IPS DF 6.9 (cell line): ENCODE measurements around the gene OGDHL.
A peak's percentile ranks its signal among the peaks of the same experiment; 100 is the strongest.
"Not testable (repeated sequence)": the region's sequence is repeated elsewhere in the genome, so short reads cannot be mapped to it uniquely, and the experiment has no call there.

ENCODE experiments used
- DNase-seq: peaks from one replicate; pipeline ENCODE4 v3.0.0-alpha.2; 2013; ENCODE audit warnings: low read depth, low spot score
- H3K27ac ChIP-seq: one replicate; pipeline ENCODE4 v1.5.1; 2013; ENCODE audit warnings: low read length, control low read depth
- H3K27me3 ChIP-seq: 2 replicates; pipeline ENCODE4 v1.6.1; 2013; ENCODE audit warnings: mild to moderate bottlenecking, low read length; ENCODE audit not compliant: control insufficient read depth, insufficient read depth
- H3K36me3 ChIP-seq: 2 replicates; pipeline ENCODE4 v1.6.1; 2013; ENCODE audit warnings: low read length; ENCODE audit not compliant: control insufficient read depth, insufficient read depth
- H3K4me1 ChIP-seq: 2 replicates; pipeline ENCODE4 v1.6.1; 2013; ENCODE audit warnings: low read length; ENCODE audit not compliant: control insufficient read depth, insufficient read depth
- H3K4me3 ChIP-seq: 2 replicates; pipeline ENCODE4 v1.5.1; 2013; ENCODE audit warnings: mild to moderate bottlenecking, low read length
- H3K9me3 ChIP-seq: 2 replicates; pipeline ENCODE4 v1.6.1; 2013; ENCODE audit warnings: low read length, inconsistent platforms; ENCODE audit not compliant: control insufficient read depth, insufficient read depth
- WGBS: extraction: QIAGEN DNeasy Blood & Tissue Kit; methylation state at CpG from one replicate; pipeline ENCODE4 v1.1.7; 2013; ENCODE audit warnings: mixed read lengths, missing lambda C conversion rate; ENCODE audit not compliant: insufficient read length, insufficient coverage; 5-methylcytosine and 5-hydroxymethylcytosine counted together

The OGDHL gene

DNA sequence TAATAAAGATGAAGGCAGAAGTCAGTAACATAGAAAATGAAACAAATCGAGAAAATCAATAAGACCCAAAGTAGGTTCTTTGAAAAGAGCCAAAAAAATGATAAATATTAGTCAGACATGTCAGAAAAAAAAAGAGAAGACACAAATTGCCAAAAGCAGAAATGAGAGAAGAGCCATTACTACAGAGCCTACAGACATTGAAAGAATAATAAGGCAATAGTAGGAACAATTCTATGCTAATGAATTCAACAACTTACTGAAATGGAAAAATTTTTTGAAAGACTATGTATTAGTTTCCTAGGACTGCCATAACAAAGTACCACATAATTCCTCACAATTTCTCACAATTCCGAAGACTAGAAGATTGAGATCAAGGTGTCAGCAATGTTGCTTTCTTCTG lies 35.5 kb downstream of the OGDHL start:
- Histone ChIP-seq H3K4me1 (0 out of 2 replicates have a peak, but pooled peaks cover 1% of the 10 kb centered on the region), H3K9me3 (no peaks in the 10 kb centered on the region; the same call in 1 of the 2 replicates), H3K4me3 (no peak overlapping the region), H3K27ac (no peak overlapping the region), H3K27me3 (no peaks in the 10 kb centered on the region), H3K36me3 (no peaks in the 10 kb centered on the region)
- no peak for DNase-seq
- no CpG with 5 or more reads among the region's 2 CpGs for WGBS

DNA sequence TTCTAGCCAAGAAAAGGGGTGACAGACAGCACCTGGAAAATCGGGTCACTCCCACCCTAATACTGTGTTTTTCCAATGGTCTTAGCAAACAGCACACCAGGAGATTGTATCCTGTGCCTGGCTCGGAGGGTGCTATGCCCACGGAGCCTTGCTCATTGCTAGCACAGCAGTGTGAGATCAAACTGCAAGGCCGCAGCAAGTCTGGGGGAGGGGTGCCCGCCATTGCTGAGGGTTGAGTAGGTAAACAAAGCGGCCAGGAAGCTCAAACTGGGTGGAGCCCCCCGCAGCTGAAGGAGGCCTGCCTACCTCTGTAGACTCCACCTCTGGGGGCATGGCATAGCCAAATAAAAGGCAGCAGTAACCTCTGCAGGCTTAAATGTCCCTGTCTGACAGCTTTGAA lies 47.0 kb downstream of the OGDHL start:
- not testable (repeated sequence) for DNase-seq, H3K9me3 ChIP-seq, H3K4me3 ChIP-seq, H3K4me1 ChIP-seq, H3K27me3 ChIP-seq, H3K27ac ChIP-seq, H3K36me3 ChIP-seq
- WGBS, result no CpG with 5 or more reads among the region's 7 CpGs

GRCh38 chr10:49713266-49713665 lies 48.9 kb downstream of the OGDHL start:
- no peak for DNase-seq
- no peaks in the 10 kb centered on the region for H3K9me3 ChIP-seq
- no peaks in the 10 kb centered on the region for H3K36me3 ChIP-seq
- H3K27me3 ChIP-seq, result no peaks in the 10 kb centered on the region
- H3K27ac ChIP-seq, result no peak overlapping the region
- no peaks in the 10 kb centered on the region for H3K4me1 ChIP-seq
- H3K4me3 ChIP-seq, result no peak overlapping the region
- no CpG with 5 or more reads among the region's 5 CpGs for WGBS

- no peak for DNase-seq
- no peak overlapping the region for H3K4me3 ChIP-seq
- no peaks in the 10 kb centered on the region for H3K4me1 ChIP-seq
- no CpG with 5 or more reads among the region's 8 CpGs for WGBS
- H3K9me3 ChIP-seq, result no peaks in the 10 kb centered on the region
- H3K27me3 ChIP-seq, result no peaks in the 10 kb centered on the region
- no peak overlapping the region for H3K27ac ChIP-seq
- H3K36me3 ChIP-seq, result no peaks in the 10 kb centered on the region
These were observed 50.6 kb downstream of the OGDHL start for GRCh38 chr10:49711481-49711880.

DNA sequence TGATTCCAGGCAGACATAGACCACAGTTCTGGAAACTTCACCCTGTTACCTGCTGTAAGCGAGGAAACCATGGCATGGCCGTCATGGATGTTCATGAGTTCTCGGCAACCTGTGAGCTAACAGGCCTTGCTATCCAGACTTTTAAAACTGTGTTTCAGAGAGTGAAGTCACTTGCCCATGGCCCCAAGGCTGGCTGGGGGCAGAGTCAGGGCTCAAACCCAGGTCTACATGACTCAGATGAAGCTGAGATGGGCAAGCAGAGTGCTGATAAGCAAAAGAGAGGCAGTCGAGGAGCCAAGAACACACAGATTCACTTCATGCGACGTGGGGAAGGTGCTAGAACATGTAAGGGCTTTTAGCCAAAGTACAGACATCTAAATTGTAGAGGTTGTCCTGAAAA lies 51.2 kb downstream of the OGDHL start:
- no peak for DNase-seq
- Histone ChIP-seq H3K36me3 (no peaks in the 10 kb centered on the region), H3K9me3 (no peaks in the 10 kb centered on the region), H3K4me1 (no peaks in the 10 kb centered on the region), H3K27me3 (no peaks in the 10 kb centered on the region), H3K4me3 (no peak overlapping the region), H3K27ac (no peak overlapping the region)
- no CpG with 5 or more reads among the region's 6 CpGs for WGBS

DNA sequence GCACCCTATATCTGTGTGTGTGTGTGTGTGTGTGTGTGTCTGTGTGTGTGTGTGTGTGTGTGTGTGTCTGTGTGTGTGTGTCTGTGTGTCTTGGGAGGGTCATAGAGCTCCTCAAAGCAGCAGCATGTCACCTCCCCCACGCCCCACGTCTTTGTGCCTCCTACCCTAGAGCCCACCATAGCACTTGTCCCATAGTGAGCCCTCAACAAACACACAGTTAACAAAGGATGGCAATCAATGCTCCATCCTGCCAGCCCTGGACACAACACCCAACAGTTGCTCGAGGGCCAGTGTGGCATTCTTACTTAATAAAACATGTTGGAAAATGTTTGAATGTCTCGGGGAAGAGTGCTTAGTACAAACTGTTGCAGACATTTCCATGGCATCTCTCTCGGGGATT lies 52.2 kb downstream of the OGDHL start:
- no peak for DNase-seq
- no peaks in the 10 kb centered on the region for H3K4me1 ChIP-seq
- no peaks in the 10 kb centered on the region for H3K9me3 ChIP-seq
- WGBS, result no CpG with 5 or more reads among the region's 5 CpGs
- H3K27ac ChIP-seq, result no peak overlapping the region
- no peaks in the 10 kb centered on the region for H3K27me3 ChIP-seq
- no peaks in the 10 kb centered on the region for H3K36me3 ChIP-seq
- no peak overlapping the region for H3K4me3 ChIP-seq

DNA sequence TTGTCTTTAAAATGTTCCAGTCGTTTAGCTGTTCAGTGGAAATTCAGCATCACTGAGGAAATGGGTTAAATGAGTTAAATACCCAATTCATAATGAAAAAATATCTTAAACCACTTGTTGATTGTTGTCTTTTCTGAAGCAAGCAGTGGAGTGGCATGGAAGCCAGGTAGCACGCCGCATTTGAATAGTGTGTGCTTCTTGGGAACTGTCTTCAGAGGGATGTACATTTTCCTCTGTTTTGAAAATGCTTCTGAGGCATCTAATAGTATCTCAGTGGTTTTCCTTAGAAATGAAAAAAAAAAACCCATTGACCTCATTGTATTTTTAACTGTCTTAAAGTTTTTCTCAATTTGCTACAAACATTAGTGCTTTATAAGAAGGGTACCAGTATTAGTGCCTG lies 54.5 kb downstream of the OGDHL start:
- H3K4me3 ChIP-seq, result no peak overlapping the region
- WGBS, result no CpG with 5 or more reads among the region's 3 CpGs
- H3K27me3 ChIP-seq, result no peaks in the 10 kb centered on the region
- H3K9me3 ChIP-seq, result no peaks in the 10 kb centered on the region
- no peak overlapping the region for H3K27ac ChIP-seq
- no peak for DNase-seq
- H3K4me1 ChIP-seq, result no peaks in the 10 kb centered on the region
- H3K36me3 ChIP-seq, result no peaks in the 10 kb centered on the region

GRCh38 chr10:49700997-49701396 lies 61.1 kb downstream of the OGDHL start:
- H3K4me3 ChIP-seq, result no peak overlapping the region
- WGBS, result no CpG with 5 or more reads among the region's 3 CpGs
- no peaks in the 10 kb centered on the region for H3K36me3 ChIP-seq
- H3K9me3 ChIP-seq, result no peaks in the 10 kb centered on the region
- no peak overlapping the region for H3K27ac ChIP-seq
- peaks cover 4% of the 10 kb centered on the region; the same call in 1 of the 2 replicates for H3K4me1 ChIP-seq
- DNase-seq, result peak; percentile 41
- no peaks in the 10 kb centered on the region; the same call in 1 of the 2 replicates for H3K27me3 ChIP-seq

- Histone ChIP-seq H3K4me3 (no peak overlapping the region), H3K9me3 (no peaks in the 10 kb centered on the region), H3K27ac (no peak overlapping the region), H3K4me1 (peaks cover 4% of the 10 kb centered on the region; the same call in 1 of the 2 replicates), H3K36me3 (no peaks in the 10 kb centered on the region), H3K27me3 (no peaks in the 10 kb centered on the region; the same call in 1 of the 2 replicates)
- no peak for DNase-seq
- no CpG with 5 or more reads among the region's 3 CpGs for WGBS
These were observed 61.9 kb downstream of the OGDHL start for GRCh38 chr10:49700211-49700610.

DNA sequence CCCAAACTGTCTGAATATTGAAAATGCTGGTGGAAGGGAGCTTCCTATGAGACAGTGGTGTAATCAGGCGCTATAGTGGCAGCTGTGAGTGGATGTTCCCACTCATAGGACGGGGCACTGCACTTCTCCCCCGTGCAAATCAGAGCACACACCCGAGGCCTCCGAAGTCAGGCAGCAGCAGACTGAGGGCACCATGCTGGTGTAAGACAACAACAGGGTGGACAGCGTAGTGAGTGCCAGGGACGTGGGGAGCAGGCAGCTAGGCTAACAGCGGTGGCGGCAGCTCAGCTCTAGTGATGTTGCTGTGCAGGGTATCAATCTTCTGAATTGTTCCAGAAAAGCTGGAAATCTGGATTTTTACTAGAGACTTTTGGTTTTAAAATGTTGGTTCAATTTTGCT lies 63.4 kb downstream of the OGDHL start:
- no peak for DNase-seq
- H3K9me3 ChIP-seq, result no peaks in the 10 kb centered on the region
- no CpG with 5 or more reads among the region's 9 CpGs for WGBS
- H3K4me3 ChIP-seq, result no peak overlapping the region
- H3K27ac ChIP-seq, result no peak overlapping the region
- peaks cover 4% of the 10 kb centered on the region; the same call in 1 of the 2 replicates for H3K4me1 ChIP-seq
- no peaks in the 10 kb centered on the region for H3K36me3 ChIP-seq
- peaks cover 5% of the 10 kb centered on the region; the same call in 1 of the 2 replicates for H3K27me3 ChIP-seq

- Histone ChIP-seq H3K4me1 (peaks cover 4% of the 10 kb centered on the region), H3K36me3 (no peaks in the 10 kb centered on the region), H3K9me3 (no peaks in the 10 kb centered on the region), H3K4me3 (no peak overlapping the region), H3K27ac (no peak overlapping the region), H3K27me3 (peaks cover 22% of the 10 kb centered on the region)
- no CpG with 5 or more reads among the region's 7 CpGs for WGBS
- DNase-seq, result no peak
These were observed 65.8 kb downstream of the OGDHL start for GRCh38 chr10:49696311-49696710.
